Measurements from ENCODE around the gene MTNR1B.

DNA sequence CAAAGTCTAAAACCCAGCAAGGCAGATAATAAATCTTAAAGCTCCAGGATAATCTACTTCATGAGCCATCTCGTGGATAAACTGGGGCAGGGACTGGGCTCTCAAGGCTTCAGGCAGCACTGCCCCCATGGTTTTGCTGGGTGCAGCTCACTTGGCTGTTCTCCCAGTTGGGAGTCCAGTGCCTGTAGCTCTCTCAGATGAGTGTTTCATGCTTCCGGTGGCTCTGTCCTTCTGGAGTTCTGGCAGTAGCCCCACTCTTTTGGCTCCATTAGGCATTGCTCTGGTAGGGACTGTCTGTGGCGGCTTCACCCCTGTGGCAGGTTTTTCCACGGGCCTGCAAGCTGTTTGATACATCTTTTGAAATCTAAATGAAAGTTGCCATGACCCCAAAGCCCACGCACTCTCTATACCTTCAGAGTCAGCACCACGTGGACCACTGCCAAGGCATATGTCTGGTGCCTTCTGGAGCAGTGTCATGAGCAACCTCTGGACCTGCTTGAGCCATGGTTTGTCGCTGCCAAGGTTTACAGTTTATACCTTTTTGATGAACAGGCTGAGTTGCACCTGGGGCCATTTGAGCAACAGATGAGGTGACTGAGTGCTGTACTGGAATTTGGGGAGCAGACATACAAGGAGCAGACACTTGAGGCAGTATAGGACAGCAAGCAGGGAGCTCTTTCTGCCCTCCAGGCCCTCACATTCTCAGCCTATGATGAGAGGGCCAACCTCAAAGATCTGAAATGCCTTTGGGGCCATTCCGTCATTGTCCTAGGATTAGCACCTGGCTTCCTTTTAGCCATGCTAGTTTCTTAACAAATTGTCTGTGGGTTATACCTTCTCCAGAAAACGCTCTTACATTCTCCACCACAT is 48.6 kb downstream of the MTNR1B start:
- TF ChIP-seq, protein P1, sequence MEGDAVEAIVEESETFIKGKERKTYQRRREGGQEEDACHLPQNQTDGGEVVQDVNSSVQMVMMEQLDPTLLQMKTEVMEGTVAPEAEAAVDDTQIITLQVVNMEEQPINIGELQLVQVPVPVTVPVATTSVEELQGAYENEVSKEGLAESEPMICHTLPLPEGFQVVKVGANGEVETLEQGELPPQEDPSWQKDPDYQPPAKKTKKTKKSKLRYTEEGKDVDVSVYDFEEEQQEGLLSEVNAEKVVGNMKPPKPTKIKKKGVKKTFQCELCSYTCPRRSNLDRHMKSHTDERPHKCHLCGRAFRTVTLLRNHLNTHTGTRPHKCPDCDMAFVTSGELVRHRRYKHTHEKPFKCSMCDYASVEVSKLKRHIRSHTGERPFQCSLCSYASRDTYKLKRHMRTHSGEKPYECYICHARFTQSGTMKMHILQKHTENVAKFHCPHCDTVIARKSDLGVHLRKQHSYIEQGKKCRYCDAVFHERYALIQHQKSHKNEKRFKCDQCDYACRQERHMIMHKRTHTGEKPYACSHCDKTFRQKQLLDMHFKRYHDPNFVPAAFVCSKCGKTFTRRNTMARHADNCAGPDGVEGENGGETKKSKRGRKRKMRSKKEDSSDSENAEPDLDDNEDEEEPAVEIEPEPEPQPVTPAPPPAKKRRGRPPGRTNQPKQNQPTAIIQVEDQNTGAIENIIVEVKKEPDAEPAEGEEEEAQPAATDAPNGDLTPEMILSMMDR (IDR thresholded peaks at IDR 0.05), result no peak
- no peak for TF ChIP-seq POLR2A (IDR thresholded peaks at IDR 0.05)

Measured in lower leg skin (tissue), 3 donors.